Measurements from ENCODE around the gene CSRNP3.

CSRNP3 gene

DNA sequence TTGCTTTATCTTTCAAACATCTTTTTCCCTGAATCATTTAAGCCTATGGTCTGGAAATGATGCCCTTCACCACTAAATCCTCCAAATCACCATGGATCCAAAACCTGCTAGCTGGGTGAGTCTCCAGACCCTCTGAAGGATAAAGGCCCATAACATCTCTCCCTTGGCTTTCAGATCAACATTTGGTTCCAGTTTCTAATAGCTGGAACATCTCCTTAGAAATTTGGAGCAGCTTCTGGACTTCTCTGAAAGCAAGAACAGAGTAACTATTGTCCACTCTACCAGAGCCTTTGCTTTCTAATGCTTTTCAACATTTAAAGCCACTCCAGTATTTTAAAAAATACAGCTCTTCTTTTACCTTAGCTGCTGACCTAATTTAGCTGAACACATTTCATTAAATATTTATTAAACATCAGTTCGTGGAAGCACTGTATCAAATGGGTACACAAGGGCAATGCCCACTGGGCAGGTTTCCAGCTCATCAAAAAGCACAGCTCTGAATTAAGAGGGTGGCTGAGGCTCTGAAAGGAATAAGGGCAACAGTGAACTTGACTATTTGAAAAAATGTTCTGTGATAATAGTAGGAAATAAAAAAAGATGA, 249.2 kb downstream of the CSRNP3 start:
- TF ChIP-seq, protein P1, sequence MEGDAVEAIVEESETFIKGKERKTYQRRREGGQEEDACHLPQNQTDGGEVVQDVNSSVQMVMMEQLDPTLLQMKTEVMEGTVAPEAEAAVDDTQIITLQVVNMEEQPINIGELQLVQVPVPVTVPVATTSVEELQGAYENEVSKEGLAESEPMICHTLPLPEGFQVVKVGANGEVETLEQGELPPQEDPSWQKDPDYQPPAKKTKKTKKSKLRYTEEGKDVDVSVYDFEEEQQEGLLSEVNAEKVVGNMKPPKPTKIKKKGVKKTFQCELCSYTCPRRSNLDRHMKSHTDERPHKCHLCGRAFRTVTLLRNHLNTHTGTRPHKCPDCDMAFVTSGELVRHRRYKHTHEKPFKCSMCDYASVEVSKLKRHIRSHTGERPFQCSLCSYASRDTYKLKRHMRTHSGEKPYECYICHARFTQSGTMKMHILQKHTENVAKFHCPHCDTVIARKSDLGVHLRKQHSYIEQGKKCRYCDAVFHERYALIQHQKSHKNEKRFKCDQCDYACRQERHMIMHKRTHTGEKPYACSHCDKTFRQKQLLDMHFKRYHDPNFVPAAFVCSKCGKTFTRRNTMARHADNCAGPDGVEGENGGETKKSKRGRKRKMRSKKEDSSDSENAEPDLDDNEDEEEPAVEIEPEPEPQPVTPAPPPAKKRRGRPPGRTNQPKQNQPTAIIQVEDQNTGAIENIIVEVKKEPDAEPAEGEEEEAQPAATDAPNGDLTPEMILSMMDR (IDR thresholded peaks at IDR 0.05; ENCODE audit: insufficient read depth, low read length, poor library complexity, severe bottlenecking): no peak
- no peaks in the 10 kb centered on the region for H3K36me3 ChIP-seq (ENCODE audit: control insufficient read depth, insufficient read depth, low read length)
- no peaks in the 10 kb centered on the region for H3K27me3 ChIP-seq (replicated peaks; ENCODE audit: control insufficient read depth, insufficient read depth, low read length)
- DNase-seq (ENCODE audit: extremely low read depth, insufficient read length): no peak
- H3K4me3 ChIP-seq (replicated peaks; ENCODE audit: low read depth, low read length): no peak overlapping the region

DNA sequence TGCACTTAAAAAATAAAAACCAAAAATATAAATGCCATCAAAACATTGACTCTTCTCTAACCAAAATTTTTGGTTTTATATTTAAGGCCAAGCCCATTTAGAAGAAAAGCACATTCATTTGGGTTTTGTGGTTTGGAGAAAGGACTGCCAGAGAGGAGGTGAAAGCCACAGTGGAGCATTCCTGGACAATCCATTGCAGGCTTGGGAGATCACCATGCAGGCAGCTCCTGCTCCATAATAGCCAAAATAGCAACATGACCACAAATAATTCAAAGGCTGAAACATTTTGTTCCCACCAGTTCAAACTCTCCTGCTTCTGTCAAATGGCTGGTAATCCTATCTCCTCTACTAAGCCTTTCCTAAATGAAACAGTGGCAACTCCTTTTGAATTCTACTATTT, 251.0 kb downstream of the CSRNP3 start:
- Histone ChIP-seq H3K36me3 (ENCODE audit: control insufficient read depth, insufficient read depth, low read length) (no peaks in the 10 kb centered on the region), H3K4me3 (replicated peaks; ENCODE audit: low read depth, low read length) (no peak overlapping the region), H3K27me3 (replicated peaks; ENCODE audit: control insufficient read depth, insufficient read depth, low read length) (no peaks in the 10 kb centered on the region)
- no peak for DNase-seq (ENCODE audit: extremely low read depth, insufficient read length)
- TF ChIP-seq, protein P1 (IDR thresholded peaks at IDR 0.05; ENCODE audit: insufficient read depth, low read length, poor library complexity, severe bottlenecking): no peak

DNA sequence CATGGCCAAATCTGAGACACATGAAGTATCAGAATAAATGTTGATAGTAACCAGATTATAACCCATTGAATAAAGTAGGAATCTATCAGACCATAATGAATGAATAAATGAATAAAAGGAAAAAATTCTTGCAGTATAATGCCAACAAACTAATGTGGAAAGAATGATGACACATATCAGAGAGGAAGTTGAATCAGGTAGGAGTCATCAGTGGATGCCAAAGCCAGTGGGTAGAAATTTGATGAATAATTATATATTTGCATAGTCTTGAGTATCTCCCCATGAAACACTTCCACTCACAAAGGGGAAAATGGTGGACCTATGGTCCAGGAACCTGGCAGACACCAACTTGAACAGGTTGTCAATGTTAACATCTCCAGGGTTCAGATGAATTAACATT, 255.9 kb downstream of the CSRNP3 start:
- Histone ChIP-seq H3K4me3 (replicated peaks; ENCODE audit: low read depth, low read length) (no peak overlapping the region), H3K27me3 (replicated peaks; ENCODE audit: control insufficient read depth, insufficient read depth, low read length) (no peaks in the 10 kb centered on the region), H3K36me3 (ENCODE audit: control insufficient read depth, insufficient read depth, low read length) (no peaks in the 10 kb centered on the region)
- DNase-seq (ENCODE audit: extremely low read depth, insufficient read length): no peak
- TF ChIP-seq, protein P1 (IDR thresholded peaks at IDR 0.05; ENCODE audit: insufficient read depth, low read length, poor library complexity, severe bottlenecking): no peak
